Tibial artery (tissue), 4 donors: ENCODE measurements around the gene MYH15.

Source experiments
- DNase-seq, 2 donors: peaks; one replicate each; pipeline ENCODE4 v3.0.0-alpha.2; 2019
- H3K27ac ChIP-seq, 2 donors: fragments of 200-600 bp; sonication (generic) in 1 of 2; 1 replicate in 1 of 2; 2 replicates in 1 of 2; pipeline ENCODE4 v1.5.1; 2018 to 2019; ENCODE audit warnings: mild to moderate bottlenecking in 1 of 2
- H3K27me3 ChIP-seq, 2 donors: fragments of 200-600 bp; sonication (generic) in 1 of 2; one replicate each; pipeline versions ENCODE4 v1.5.1 to v1.6.0; 2016 to 2019
- H3K36me3 ChIP-seq, 3 donors: fragments of 200-600 bp; sonication (generic) in 2 of 3; one replicate each; pipeline ENCODE4 v1.5.1; 2016 to 2019; ENCODE audit warnings: mild to moderate bottlenecking in 2 of 3
- H3K4me1 ChIP-seq, 4 donors: fragments of 200-600 bp; sonication (generic) in 2 of 4; 1 replicate in 3 of 4; 2 replicates in 1 of 4; pipeline ENCODE4 v1.5.1; 2016 to 2019
- H3K4me3 ChIP-seq, 2 donors: fragments of 200-600 bp; sonication (generic) in 1 of 2; 1 replicate in 1 of 2; 2 replicates in 1 of 2; pipeline ENCODE4 v1.5.1; 2018 to 2019; ENCODE audit warnings: mild to moderate bottlenecking in 2 of 2
- H3K9me3 ChIP-seq, 3 donors: fragments of 200-600 bp; sonication (generic) in 1 of 3; one replicate each; pipeline ENCODE4 v1.5.1; 2016 to 2019
- intact Hi-C: fragments of 100-400 bp; cut with DNase I; formaldehyde crosslinking; loops from one replicate; pipeline ENCODE4 v1.15.0; 2023; ENCODE audit warnings: low total_unique reads
- TF ChIP-seq, protein P1 (sequence below), 2 experiments: fragments of 200-600 bp in 1 of 2; fragments of 450-650 bp in 1 of 2; IDR thresholded peaks; one replicate each; pipeline ENCODE4 v1.5.1; 2017 to 2019; ENCODE audit warnings: antibody characterized with exemption in 2 of 2, mild to moderate bottlenecking in 1 of 2, moderate library complexity in 1 of 2

MYH15 gene

DNA sequence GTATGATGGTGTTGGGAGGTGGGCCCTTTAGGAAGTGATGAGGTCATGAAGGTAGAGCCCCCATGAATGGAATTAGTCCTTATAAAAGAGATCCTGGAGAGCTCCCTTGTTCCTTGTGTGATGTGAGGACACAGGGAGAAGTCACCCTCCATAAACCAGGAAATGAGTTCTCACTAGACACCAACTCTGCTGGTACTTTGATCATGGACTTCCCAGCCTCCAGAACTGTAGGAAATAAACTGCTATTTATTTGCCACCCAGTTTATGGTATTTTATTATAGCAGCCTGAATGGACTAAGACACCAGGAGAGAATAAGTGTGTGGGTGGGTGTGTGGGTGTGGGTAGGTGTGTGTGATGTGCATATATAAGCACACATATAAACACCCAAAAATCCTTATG is 71.9 kb downstream of the MYH15 start:
- Histone ChIP-seq H3K4me1 (no peaks in the 10 kb centered on the region), H3K36me3 (no peaks in the 10 kb centered on the region), H3K4me3 (no peak overlapping the region), H3K9me3 (no peaks in the 10 kb centered on the region), H3K27ac (no peak overlapping the region), H3K27me3 (no peaks in the 10 kb centered on the region)
- DNase-seq = no peak
- intact Hi-C loops = no loop called here
- TF ChIP-seq, protein P1, sequence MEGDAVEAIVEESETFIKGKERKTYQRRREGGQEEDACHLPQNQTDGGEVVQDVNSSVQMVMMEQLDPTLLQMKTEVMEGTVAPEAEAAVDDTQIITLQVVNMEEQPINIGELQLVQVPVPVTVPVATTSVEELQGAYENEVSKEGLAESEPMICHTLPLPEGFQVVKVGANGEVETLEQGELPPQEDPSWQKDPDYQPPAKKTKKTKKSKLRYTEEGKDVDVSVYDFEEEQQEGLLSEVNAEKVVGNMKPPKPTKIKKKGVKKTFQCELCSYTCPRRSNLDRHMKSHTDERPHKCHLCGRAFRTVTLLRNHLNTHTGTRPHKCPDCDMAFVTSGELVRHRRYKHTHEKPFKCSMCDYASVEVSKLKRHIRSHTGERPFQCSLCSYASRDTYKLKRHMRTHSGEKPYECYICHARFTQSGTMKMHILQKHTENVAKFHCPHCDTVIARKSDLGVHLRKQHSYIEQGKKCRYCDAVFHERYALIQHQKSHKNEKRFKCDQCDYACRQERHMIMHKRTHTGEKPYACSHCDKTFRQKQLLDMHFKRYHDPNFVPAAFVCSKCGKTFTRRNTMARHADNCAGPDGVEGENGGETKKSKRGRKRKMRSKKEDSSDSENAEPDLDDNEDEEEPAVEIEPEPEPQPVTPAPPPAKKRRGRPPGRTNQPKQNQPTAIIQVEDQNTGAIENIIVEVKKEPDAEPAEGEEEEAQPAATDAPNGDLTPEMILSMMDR (IDR thresholded peaks at IDR 0.05) = no peak

DNA sequence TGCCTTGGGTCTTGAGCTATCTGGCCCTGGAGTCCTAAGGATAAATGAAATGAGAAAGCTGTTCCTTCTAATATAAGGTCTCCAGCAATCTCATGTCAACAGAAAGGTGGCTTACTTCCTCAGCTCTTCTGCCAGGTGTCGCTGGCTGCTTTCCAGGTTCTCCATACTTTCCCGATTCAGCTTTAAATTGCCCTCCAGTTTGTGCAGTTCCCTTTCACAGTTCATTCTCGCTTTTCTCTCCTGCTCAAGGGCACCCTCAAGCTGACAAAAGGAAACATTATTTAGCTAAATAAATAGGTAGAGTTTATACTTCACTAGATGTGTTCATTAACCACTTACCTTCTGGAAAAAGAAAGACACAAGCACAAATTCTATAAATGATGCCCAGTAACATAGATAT is 73.0 kb downstream of the MYH15 start:
- Histone ChIP-seq H3K36me3 (no peaks in the 10 kb centered on the region), H3K9me3 (no peaks in the 10 kb centered on the region), H3K27ac (no peak overlapping the region), H3K4me1 (no peaks in the 10 kb centered on the region), H3K27me3 (no peaks in the 10 kb centered on the region), H3K4me3 (no peak overlapping the region)
- intact Hi-C loops = no loop called here
- DNase-seq = no peak
- TF ChIP-seq, protein P1 (IDR thresholded peaks at IDR 0.05) = no peak

DNA sequence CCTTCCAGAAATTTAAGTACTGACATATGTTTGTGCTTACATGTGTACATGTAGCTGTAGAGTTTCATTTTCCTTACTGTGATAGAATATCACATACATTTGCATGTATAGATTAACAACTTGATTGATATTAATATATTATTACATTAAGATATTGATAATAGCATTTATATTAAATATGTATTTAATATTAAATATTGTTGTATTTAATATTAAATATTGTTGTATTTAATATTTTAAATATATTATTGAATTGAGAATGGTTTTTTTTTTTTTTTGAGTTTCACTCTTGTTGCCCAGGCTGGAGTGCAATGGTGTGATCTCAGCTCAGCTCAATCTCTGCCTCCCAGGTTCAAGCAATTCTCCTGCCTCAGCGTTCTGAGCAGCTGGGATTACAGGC is 76.5 kb downstream of the MYH15 start:
- no peaks in the 10 kb centered on the region for H3K27me3 ChIP-seq
- DNase-seq = no peak
- no peak overlapping the region for H3K4me3 ChIP-seq
- TF ChIP-seq, protein P1 (IDR thresholded peaks at IDR 0.05) = no peak
- H3K36me3 ChIP-seq = no peaks in the 10 kb centered on the region
- no peak overlapping the region for H3K27ac ChIP-seq
- intact Hi-C loops = no loop called here
- H3K4me1 ChIP-seq = no peaks in the 10 kb centered on the region
- no peaks in the 10 kb centered on the region for H3K9me3 ChIP-seq

DNA sequence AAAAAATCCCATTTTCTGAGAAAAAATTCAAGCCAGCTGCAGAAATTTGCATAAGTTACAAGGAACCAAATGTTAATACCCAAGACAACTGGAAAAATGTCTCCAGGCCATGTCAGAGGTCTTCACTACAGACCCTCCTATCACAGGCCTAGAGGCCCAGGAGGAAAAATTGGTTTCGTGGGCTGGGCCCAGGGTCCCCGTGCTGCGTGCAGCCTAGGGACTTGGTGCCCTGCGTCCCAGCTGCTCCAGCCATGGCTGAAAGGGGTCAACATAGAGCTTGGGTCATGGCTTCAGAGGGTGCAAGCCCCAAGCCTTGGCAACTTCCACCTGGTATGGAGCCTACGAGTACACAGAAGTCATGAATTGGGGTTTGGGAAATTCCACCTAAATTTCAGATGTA is 78.0 kb downstream of the MYH15 start:
- H3K27ac ChIP-seq = no peak overlapping the region
- no peak for DNase-seq
- H3K9me3 ChIP-seq = no peaks in the 10 kb centered on the region
- no peaks in the 10 kb centered on the region for H3K4me1 ChIP-seq
- TF ChIP-seq, protein P1 (IDR thresholded peaks at IDR 0.05) = no peak
- intact Hi-C loops = no loop called here
- no peaks in the 10 kb centered on the region for H3K27me3 ChIP-seq
- H3K4me3 ChIP-seq = no peak overlapping the region
- no peaks in the 10 kb centered on the region for H3K36me3 ChIP-seq

DNA sequence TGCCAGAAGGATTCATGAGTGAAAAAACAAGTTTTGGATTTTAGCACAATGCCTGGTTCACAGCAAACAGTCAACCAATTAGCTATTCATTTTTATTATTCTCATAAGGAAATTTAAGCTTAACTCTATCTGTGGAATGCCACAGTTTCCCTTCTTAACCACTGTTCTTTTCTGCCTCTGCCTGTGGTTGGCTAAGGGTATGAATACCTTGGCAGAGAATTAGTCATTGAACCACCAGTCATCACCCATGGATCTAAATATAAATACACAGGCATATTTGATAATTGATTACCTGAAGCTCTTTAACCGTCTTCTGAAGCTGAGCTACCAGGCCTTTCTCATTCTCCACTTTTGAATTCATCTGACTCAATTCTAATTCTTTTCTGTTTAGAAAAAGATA is 79.9 kb downstream of the MYH15 start:
- H3K36me3 ChIP-seq = no peaks in the 10 kb centered on the region
- no peak for DNase-seq
- no peaks in the 10 kb centered on the region for H3K9me3 ChIP-seq
- H3K27ac ChIP-seq = no peak overlapping the region
- H3K4me1 ChIP-seq = no peaks in the 10 kb centered on the region
- TF ChIP-seq, protein P1 (IDR thresholded peaks at IDR 0.05) = no peak
- H3K27me3 ChIP-seq = no peaks in the 10 kb centered on the region
- no peak overlapping the region for H3K4me3 ChIP-seq
- intact Hi-C loops = no loop called here

DNA sequence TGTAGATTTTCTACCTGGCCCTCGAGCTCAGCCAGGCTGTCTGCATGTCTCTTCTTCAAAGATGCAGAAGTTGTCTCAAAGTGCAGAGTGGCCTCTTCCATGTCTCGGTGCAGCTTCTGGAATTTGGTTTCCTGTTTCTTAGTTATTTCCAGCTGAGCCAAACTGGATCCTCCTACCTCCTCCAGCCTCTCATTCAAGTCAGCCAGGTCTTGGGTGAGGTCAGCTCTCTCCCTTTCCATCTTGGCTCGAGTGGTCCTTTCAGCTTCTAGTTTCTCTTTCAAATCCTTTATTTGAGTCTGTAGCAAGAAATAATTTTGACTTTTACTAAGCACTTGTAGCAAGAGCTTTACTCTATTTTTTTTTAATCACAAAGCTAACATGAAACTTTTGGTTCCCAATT is 81.8 kb downstream of the MYH15 start:
- TF ChIP-seq, protein P1 (IDR thresholded peaks at IDR 0.05) = no peak
- H3K4me1 ChIP-seq = no peaks in the 10 kb centered on the region
- H3K4me3 ChIP-seq = no peak overlapping the region
- H3K27ac ChIP-seq = no peak overlapping the region
- H3K27me3 ChIP-seq = no peaks in the 10 kb centered on the region
- no peak for DNase-seq
- no peaks in the 10 kb centered on the region for H3K9me3 ChIP-seq
- no peaks in the 10 kb centered on the region for H3K36me3 ChIP-seq
- intact Hi-C loops = no loop called here
